SK-N-SH (cell line): Measurements from ENCODE around the gene RHBDL3.

Experiments
- CTCF ChIP-seq: fragments of 200-600 bp; sonication (generic); IDR thresholded peaks from 2 replicates; pipeline ENCODE4 v1.6.1; 2017; ENCODE audit warnings: antibody characterized with exemption, mild to moderate bottlenecking, moderate library complexity
- EZH2phosphoT487 ChIP-seq: fragments of 200-600 bp; sonication (generic); IDR thresholded peaks from 2 replicates; pipeline ENCODE4 v1.6.1; 2017; ENCODE audit warnings: low read depth, mixed run types, mild to moderate bottlenecking, antibody characterized with exemption, moderate library complexity, borderline replicate concordance
- FOXM1 ChIP-seq: IDR thresholded peaks from 2 replicates; pipeline ENCODE4 v1.4.0; 2012; ENCODE audit warnings: low read depth, mild to moderate bottlenecking
- RAD21 ChIP-seq: IDR thresholded peaks from 2 replicates; pipeline ENCODE4 v1.6.1; 2012; ENCODE audit warnings: mild to moderate bottlenecking, low read length
- RXRA ChIP-seq: IDR thresholded peaks from 2 replicates; pipeline ENCODE4 v1.4.0; 2012; ENCODE audit warnings: low read depth, mild to moderate bottlenecking, borderline replicate concordance
- SIN3A ChIP-seq: IDR thresholded peaks from 2 replicates; pipeline ENCODE4 v1.6.1; 2012; ENCODE audit warnings: low read depth, mild to moderate bottlenecking, low read length, moderate library complexity, borderline replicate concordance
- SMC3 ChIP-seq: IDR thresholded peaks from 2 replicates; pipeline ENCODE4 v1.6.1; 2012; ENCODE audit warnings: low read depth, low read length, improper control_type of control experiment
- TF ChIP-seq, protein P1 (sequence below): IDR thresholded peaks from 2 replicates; pipeline ENCODE4 v1.4.0; 2012; ENCODE audit warnings: low read depth
- TF ChIP-seq, protein P2 (sequence below): IDR thresholded peaks from 2 replicates; pipeline ENCODE4 v1.4.0; 2012; ENCODE audit warnings: low read depth, borderline replicate concordance

DNA sequence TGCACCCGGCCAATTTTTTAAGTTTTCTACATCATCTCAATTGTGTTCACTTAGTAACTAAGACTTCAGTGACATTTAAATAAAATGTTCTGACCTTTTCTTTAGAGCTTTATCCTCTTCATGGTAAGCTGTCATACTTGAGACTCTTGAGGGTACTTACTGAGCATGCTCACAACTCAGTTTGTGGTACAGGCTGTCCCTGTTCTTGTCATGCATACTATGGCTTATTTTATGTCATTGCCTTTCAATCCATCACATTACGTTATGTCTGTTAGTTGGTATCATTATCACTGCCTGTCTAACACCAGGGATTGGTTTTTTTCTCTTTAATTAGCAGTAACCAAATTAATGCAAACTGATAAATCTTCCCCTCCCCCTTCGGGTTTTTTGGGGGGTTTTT is 41.9 kb upstream of the RHBDL3 start:
- TF ChIP-seq CTCF (no peak), RXRA (no peak), RAD21 (no peak), SMC3 (no peak), SIN3A (no peak), EZH2phosphoT487 (no peak), FOXM1 (no peak)
- TF ChIP-seq, protein P1, sequence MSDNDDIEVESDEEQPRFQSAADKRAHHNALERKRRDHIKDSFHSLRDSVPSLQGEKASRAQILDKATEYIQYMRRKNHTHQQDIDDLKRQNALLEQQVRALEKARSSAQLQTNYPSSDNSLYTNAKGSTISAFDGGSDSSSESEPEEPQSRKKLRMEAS: no peak
- TF ChIP-seq, protein P2, sequence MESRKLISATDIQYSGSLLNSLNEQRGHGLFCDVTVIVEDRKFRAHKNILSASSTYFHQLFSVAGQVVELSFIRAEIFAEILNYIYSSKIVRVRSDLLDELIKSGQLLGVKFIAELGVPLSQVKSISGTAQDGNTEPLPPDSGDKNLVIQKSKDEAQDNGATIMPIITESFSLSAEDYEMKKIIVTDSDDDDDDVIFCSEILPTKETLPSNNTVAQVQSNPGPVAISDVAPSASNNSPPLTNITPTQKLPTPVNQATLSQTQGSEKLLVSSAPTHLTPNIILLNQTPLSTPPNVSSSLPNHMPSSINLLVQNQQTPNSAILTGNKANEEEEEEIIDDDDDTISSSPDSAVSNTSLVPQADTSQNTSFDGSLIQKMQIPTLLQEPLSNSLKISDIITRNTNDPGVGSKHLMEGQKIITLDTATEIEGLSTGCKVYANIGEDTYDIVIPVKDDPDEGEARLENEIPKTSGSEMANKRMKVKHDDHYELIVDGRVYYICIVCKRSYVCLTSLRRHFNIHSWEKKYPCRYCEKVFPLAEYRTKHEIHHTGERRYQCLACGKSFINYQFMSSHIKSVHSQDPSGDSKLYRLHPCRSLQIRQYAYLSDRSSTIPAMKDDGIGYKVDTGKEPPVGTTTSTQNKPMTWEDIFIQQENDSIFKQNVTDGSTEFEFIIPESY: no peak
